Activated CD4-positive, CD25-positive, alpha-beta regulatory T cell treated with anti-CD3 and anti-CD28 coated beads, Interleukin-2, amount 50 U/mL, for 16 hours (primary cell): ENCODE measurements around the gene FRA10AC1.

Source experiments
- DNase-seq: peaks from one replicate; pipeline ENCODE4 v3.0.0-alpha.2; 2020; ENCODE audit warnings: low read depth, low spot score

FRA10AC1 gene

GRCh38 chr10:93702210-93703001 lies at the start of gene FRA10AC1:
FRA10AC1 (minus strand) TSS chr10:93702592; CDS start chr10:93700106, 2,486 bp downstream.
- DNase-seq: peak; percentile 80

GRCh38 chr10:93751832-93752231 lies 49.4 kb upstream of the FRA10AC1 start:
- no peak for DNase-seq

GRCh38 chr10:93751124-93751523 lies 48.7 kb upstream of the FRA10AC1 start:
- DNase-seq: no peak

GRCh38 chr10:93749218-93749799 lies 46.9 kb upstream of the FRA10AC1 start:
- no peak for DNase-seq

- DNase-seq: no peak
Observed at GRCh38 chr10:93746844-93747284, 44.5 kb upstream of the FRA10AC1 start.

- DNase-seq: no peak
Observed at GRCh38 chr10:93745408-93746065, 43.1 kb upstream of the FRA10AC1 start.

GRCh38 chr10:93742633-93743349 lies 40.4 kb upstream of the FRA10AC1 start:
- DNase-seq: no peak

- no peak for DNase-seq
Observed at GRCh38 chr10:93741367-93741766, 39.0 kb upstream of the FRA10AC1 start.

- no peak for DNase-seq
Observed at GRCh38 chr10:93726024-93726423, 23.6 kb upstream of the FRA10AC1 start.

GRCh38 chr10:93723153-93723552 lies 20.8 kb upstream of the FRA10AC1 start:
- no peak for DNase-seq

- no peak for DNase-seq
Observed at GRCh38 chr10:93722550-93722949, 20.2 kb upstream of the FRA10AC1 start.

GRCh38 chr10:93719901-93720300 lies 17.5 kb upstream of the FRA10AC1 start:
- no peak for DNase-seq

- no peak for DNase-seq
Observed at GRCh38 chr10:93718937-93719725, 16.7 kb upstream of the FRA10AC1 start.

GRCh38 chr10:93716766-93717165 lies 14.4 kb upstream of the FRA10AC1 start:
- no peak for DNase-seq

GRCh38 chr10:93715345-93715744 lies 13.0 kb upstream of the FRA10AC1 start:
- DNase-seq: no peak

- no peak for DNase-seq
Observed at GRCh38 chr10:93712593-93712992, 10.2 kb upstream of the FRA10AC1 start.

GRCh38 chr10:93711891-93712290 lies 9.5 kb upstream of the FRA10AC1 start:
- DNase-seq: no peak

- DNase-seq: no peak
Observed at GRCh38 chr10:93710333-93710909, 8.0 kb upstream of the FRA10AC1 start.

GRCh38 chr10:93707623-93708022 lies 5.2 kb upstream of the FRA10AC1 start:
- no peak for DNase-seq

- DNase-seq: no peak
Observed at GRCh38 chr10:93704451-93704850, 2.1 kb upstream of the FRA10AC1 start.

- no peak for DNase-seq
Observed at GRCh38 chr10:93703841-93704240, 1.4 kb upstream of the FRA10AC1 start.
